Measurements from ENCODE around the gene CMTM8.

CMTM8 gene

GRCh38 chr3:32367442-32367841, 129.0 kb downstream of the CMTM8 start:
- peaks cover 11% of the 10 kb centered on the region; the same call in 1 of the 2 replicates for H3K27me3 ChIP-seq (ENCODE audit: control insufficient read depth, low read length)
- no peaks in the 10 kb centered on the region for H3K79me2 ChIP-seq (ENCODE audit: control insufficient read depth, low read length)
- H3K27ac ChIP-seq (ENCODE audit: low read depth, low read length), result no peak overlapping the region
- H3K4me2 ChIP-seq (ENCODE audit: low read length), result no peak overlapping the region
- no peaks in the 10 kb centered on the region for H3F3A ChIP-seq (ENCODE audit: control insufficient read depth, insufficient read depth)
- H4K20me1 ChIP-seq (ENCODE audit: control insufficient read depth, insufficient read depth, low read depth, low read length), result no peaks in the 10 kb centered on the region
- H3K4me3 ChIP-seq (ENCODE audit: low read length), result no peak overlapping the region
- H3K9me2 ChIP-seq (replicated peaks; ENCODE audit: control insufficient read depth, low read length), result no peaks in the 10 kb centered on the region
- no peak for TF ChIP-seq EZH2phosphoT487 (IDR thresholded peaks at IDR 0.05; ENCODE audit: borderline replicate concordance, low read length)
- TF ChIP-seq CTCF (IDR thresholded peaks at IDR 0.05; ENCODE audit: low read depth, low read length, poor library complexity, severe bottlenecking), result no peak
- H3K9me3 ChIP-seq (ENCODE audit: control insufficient read depth, insufficient read depth, low read length), result no peaks in the 10 kb centered on the region
- no peaks in the 10 kb centered on the region for H3K36me3 ChIP-seq (ENCODE audit: control insufficient read depth, low read length)
- H3K4me1 ChIP-seq (ENCODE audit: control insufficient read depth, low read length), result peaks cover 6% of the 10 kb centered on the region

DNA sequence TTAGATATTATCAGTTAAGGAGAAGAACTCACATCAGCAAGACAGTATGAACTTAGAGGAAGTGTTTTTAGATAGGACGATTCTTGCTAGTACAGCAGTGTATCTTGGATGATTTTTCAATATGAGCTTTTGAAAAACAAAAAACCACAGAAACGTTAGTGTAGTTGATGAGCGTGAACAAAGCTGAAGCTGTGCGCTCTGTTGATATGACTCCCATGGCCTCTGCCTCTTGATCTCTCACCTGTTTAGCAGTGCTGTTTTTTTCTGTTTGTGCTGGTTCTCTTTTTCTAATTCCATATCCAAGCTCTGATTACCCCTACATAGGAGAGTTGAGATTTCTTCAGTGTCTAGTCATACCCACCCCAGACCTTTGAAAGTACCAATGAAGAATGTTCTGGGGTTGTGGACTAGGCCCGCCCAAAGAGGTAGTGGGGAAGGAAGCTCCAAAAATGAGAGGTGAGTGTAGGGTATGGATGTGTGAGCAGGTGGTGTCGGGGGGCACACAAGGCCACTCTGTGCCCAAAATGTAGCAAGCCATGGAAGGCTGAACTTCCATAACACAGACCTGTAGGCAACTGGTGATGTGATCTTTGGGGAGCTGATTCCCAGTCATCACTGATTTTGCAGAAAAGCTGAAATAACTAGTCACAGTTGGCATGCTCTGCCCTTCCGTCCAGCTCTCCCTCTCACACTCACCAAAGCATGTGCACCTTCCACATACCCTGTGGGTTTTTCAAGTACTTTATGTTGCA, 133.2 kb downstream of the CMTM8 start:
- Histone ChIP-seq H3K9me2 (replicated peaks; ENCODE audit: control insufficient read depth, low read length) (no peaks in the 10 kb centered on the region), H3K27ac (ENCODE audit: low read depth, low read length) (no peak overlapping the region), H3K4me2 (ENCODE audit: low read length) (no peak overlapping the region)

GRCh38 chr3:32372213-32372490, 133.7 kb downstream of the CMTM8 start:
- Histone ChIP-seq H3K27me3 (ENCODE audit: control insufficient read depth, low read length) (0 out of 2 replicates have a peak, but pooled peaks cover 2% of the 10 kb centered on the region), H3F3A (ENCODE audit: control insufficient read depth, insufficient read depth) (no peaks in the 10 kb centered on the region), H3K4me1 (ENCODE audit: control insufficient read depth, low read length) (peaks cover 11% of the 10 kb centered on the region), H3K27ac (ENCODE audit: low read depth, low read length) (no peak overlapping the region), H3K4me2 (ENCODE audit: low read length) (no peak overlapping the region), H3K9me3 (ENCODE audit: control insufficient read depth, insufficient read depth, low read length) (no peaks in the 10 kb centered on the region), H3K4me3 (ENCODE audit: low read length) (no peak overlapping the region), H4K20me1 (ENCODE audit: control insufficient read depth, insufficient read depth, low read depth, low read length) (no peaks in the 10 kb centered on the region), H3K9me2 (replicated peaks; ENCODE audit: control insufficient read depth, low read length) (no peaks in the 10 kb centered on the region), H3K79me2 (ENCODE audit: control insufficient read depth, low read length) (no peaks in the 10 kb centered on the region), H3K36me3 (ENCODE audit: control insufficient read depth, low read length) (no peaks in the 10 kb centered on the region)
- no peak for TF ChIP-seq CTCF (IDR thresholded peaks at IDR 0.05; ENCODE audit: low read depth, low read length, poor library complexity, severe bottlenecking)
- TF ChIP-seq EZH2phosphoT487 (IDR thresholded peaks at IDR 0.05; ENCODE audit: borderline replicate concordance, low read length), result no peak

More for the DNA sequence above, 133.2 kb downstream of the CMTM8 start:
- H4K20me1 ChIP-seq (ENCODE audit: control insufficient read depth, insufficient read depth, low read depth, low read length), result no peaks in the 10 kb centered on the region
- H3K4me3 ChIP-seq (ENCODE audit: low read length), result no peak overlapping the region
- peaks cover 11% of the 10 kb centered on the region for H3K4me1 ChIP-seq (ENCODE audit: control insufficient read depth, low read length)
- TF ChIP-seq CTCF (IDR thresholded peaks at IDR 0.05; ENCODE audit: low read depth, low read length, poor library complexity, severe bottlenecking), result no peak
- TF ChIP-seq EZH2phosphoT487 (IDR thresholded peaks at IDR 0.05; ENCODE audit: borderline replicate concordance, low read length), result no peak
- H3K79me2 ChIP-seq (ENCODE audit: control insufficient read depth, low read length), result no peaks in the 10 kb centered on the region
- no peaks in the 10 kb centered on the region for H3F3A ChIP-seq (ENCODE audit: control insufficient read depth, insufficient read depth)
- H3K27me3 ChIP-seq (ENCODE audit: control insufficient read depth, low read length), result peaks cover 4% of the 10 kb centered on the region; the same call in 1 of the 2 replicates
- H3K9me3 ChIP-seq (ENCODE audit: control insufficient read depth, insufficient read depth, low read length), result no peaks in the 10 kb centered on the region
- H3K36me3 ChIP-seq (ENCODE audit: control insufficient read depth, low read length), result no peaks in the 10 kb centered on the region
